ENCODE results near the gene NPAS3. TPM values are rescaled to one million over a fixed set of nuclear protein-coding genes. Genes with fewer than 3 reads are reported as not detected.

The NPAS3 gene
- total RNA-seq, 2 donors from 2014 or later, result 0.33 to 0.78 TPM

DNA sequence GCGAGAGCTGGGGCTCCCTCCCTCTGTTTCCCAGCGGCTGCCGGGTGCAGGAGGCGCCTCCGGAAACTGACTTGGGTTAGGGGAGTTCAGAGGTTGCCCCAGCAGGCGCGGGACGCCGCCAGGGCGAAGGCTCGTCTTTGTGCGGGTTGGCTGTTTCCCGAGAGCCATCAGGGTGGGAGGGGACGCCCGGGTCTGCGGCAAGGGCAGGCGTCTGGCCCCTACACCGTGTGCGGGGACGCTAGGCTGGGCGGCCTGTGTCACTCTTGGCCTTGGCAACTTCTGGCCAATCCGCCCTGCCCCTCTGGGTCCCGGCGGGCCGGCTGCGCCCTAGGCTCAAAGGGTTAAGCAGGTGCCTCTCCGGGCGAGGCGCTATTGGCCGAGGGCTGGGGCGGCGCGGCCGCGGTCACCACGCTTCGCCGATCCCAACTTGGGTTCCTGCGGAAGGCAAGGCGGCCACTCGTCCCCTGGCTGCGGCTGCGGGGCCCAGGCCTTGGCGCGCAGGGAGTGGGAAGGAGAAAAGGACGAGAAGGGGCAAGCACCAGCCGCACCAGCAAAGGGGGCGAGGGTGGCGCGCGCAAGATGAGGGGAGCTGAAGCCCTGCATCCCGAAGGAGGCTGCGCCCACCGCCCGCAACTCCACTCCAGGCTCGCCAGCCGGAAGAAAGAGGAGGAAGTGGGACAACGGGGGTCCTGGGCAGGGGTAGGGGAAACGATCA lies 5.6 kb upstream of the NPAS3 start:
- no peaks in the 10 kb centered on the region for H3K9me3 ChIP-seq
- H3K4me3 ChIP-seq, result peak overlapping the region in 1 of 2 donors; percentile 0
- no peaks in the 10 kb centered on the region for H3K36me3 ChIP-seq (replicated peaks in 1 of 2; ENCODE audit: insufficient read depth in 1 of 2, low read depth in 2 of 2)
- intact Hi-C loops (cut with DNase I), result no loop called here
- ATAC-seq, result peak; percentile 33
- peak; percentile 17 to 34 (median 25) for DNase-seq
- H3K4me1 ChIP-seq, result peaks cover 31% of the 10 kb centered on the region
- WGBS, 2 donors, result 4 to 6% methylated on average over 20 to 59 of the region's 59 CpGs
- no peak overlapping the region for H3K27ac ChIP-seq
- no peak for TF ChIP-seq POLR2A (IDR thresholded peaks at IDR 0.05)
- TF ChIP-seq, protein P1, sequence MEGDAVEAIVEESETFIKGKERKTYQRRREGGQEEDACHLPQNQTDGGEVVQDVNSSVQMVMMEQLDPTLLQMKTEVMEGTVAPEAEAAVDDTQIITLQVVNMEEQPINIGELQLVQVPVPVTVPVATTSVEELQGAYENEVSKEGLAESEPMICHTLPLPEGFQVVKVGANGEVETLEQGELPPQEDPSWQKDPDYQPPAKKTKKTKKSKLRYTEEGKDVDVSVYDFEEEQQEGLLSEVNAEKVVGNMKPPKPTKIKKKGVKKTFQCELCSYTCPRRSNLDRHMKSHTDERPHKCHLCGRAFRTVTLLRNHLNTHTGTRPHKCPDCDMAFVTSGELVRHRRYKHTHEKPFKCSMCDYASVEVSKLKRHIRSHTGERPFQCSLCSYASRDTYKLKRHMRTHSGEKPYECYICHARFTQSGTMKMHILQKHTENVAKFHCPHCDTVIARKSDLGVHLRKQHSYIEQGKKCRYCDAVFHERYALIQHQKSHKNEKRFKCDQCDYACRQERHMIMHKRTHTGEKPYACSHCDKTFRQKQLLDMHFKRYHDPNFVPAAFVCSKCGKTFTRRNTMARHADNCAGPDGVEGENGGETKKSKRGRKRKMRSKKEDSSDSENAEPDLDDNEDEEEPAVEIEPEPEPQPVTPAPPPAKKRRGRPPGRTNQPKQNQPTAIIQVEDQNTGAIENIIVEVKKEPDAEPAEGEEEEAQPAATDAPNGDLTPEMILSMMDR (IDR thresholded peaks at IDR 0.05), result no peak
- peaks cover 0 to 29% of the 10 kb centered on the region in 2 donors for H3K27me3 ChIP-seq

- no peak overlapping the region for H3K27ac ChIP-seq
- DNase-seq (no peak), ATAC-seq (no peak)
- H3K4me1 ChIP-seq, result peaks cover 32% of the 10 kb centered on the region
- TF ChIP-seq, protein P1 (IDR thresholded peaks at IDR 0.05), result peak in 3 of 7 experiments; percentile 9 to 30 (median 24)
- no peak for TF ChIP-seq POLR2A (IDR thresholded peaks at IDR 0.05)
- H3K36me3 ChIP-seq (replicated peaks in 1 of 2; ENCODE audit: insufficient read depth in 1 of 2, low read depth in 2 of 2), result no peaks in the 10 kb centered on the region
- H3K4me3 ChIP-seq, result peak overlapping the region in 1 of 2 donors; percentile 0
- WGBS, 2 donors, result 1% methylated on average over 19 of the region's 19 CpGs
- H3K27me3 ChIP-seq, result peaks cover 0 to 29% of the 10 kb centered on the region in 2 donors
- intact Hi-C loops (cut with DNase I), result no loop called here
- no peaks in the 10 kb centered on the region for H3K9me3 ChIP-seq
Observed at GRCh38 chr14:32933629-32934072, 5.0 kb upstream of the NPAS3 start.

DNA sequence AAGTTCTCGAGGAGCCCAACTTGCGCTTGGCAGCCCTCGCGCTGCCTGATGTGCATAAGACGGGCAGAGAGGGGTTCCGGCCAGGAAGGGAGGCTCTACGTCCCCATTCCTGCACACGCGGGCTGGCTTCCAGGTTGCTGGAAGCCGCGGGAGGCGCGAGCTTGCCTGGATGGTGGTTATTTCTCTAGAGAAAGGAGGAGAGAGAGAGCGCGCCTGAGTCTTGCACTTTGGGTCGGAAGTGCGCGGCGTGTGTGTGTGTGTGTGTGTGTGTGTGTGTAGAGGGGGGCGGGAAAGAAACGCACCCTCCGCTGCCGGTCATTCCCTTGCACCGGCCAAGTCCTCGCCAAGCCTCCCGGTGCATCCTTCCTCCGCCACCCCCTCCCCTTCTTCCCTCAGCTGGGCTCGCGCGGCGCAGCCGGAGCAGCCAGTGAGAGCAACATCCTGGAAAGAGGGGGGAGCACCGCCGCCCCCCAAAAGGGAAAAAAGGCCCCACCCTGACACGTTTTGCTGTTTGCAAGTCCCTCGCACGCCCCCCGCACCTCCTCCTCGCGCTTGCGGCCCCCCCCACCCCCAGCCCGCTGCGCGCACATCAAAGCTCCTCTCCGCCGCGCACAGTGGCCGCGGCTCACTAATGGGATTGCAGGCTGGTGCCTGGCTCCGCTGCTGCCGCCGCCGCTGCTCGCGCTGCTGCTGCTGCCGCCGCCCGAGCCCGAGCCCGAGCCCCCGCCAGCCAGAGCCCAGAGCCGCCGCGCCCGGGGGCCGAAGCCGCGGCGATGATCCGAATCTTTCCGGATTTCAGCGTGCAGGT lies 4.4 kb upstream of the NPAS3 start:
- peak overlapping the region in 1 of 2 donors; percentile 0 for H3K4me3 ChIP-seq
- H3K4me1 ChIP-seq, result peaks cover 32% of the 10 kb centered on the region
- DNase-seq (peak in 3 of 4 donors; percentile 16 to 37 (median 20)), ATAC-seq (no peak)
- no peak overlapping the region for H3K27ac ChIP-seq
- WGBS, 2 donors, result 1 to 2% methylated on average over 44 to 67 of the region's 72 CpGs
- H3K9me3 ChIP-seq, result no peaks in the 10 kb centered on the region
- peaks cover 0 to 29% of the 10 kb centered on the region in 2 donors for H3K27me3 ChIP-seq
- intact Hi-C loops (cut with DNase I), result no loop called here
- TF ChIP-seq, protein P1 (IDR thresholded peaks at IDR 0.05), result no peak
- no peak for TF ChIP-seq POLR2A (IDR thresholded peaks at IDR 0.05)
- H3K36me3 ChIP-seq (replicated peaks in 1 of 2; ENCODE audit: insufficient read depth in 1 of 2, low read depth in 2 of 2), result no peaks in the 10 kb centered on the region

DNA sequence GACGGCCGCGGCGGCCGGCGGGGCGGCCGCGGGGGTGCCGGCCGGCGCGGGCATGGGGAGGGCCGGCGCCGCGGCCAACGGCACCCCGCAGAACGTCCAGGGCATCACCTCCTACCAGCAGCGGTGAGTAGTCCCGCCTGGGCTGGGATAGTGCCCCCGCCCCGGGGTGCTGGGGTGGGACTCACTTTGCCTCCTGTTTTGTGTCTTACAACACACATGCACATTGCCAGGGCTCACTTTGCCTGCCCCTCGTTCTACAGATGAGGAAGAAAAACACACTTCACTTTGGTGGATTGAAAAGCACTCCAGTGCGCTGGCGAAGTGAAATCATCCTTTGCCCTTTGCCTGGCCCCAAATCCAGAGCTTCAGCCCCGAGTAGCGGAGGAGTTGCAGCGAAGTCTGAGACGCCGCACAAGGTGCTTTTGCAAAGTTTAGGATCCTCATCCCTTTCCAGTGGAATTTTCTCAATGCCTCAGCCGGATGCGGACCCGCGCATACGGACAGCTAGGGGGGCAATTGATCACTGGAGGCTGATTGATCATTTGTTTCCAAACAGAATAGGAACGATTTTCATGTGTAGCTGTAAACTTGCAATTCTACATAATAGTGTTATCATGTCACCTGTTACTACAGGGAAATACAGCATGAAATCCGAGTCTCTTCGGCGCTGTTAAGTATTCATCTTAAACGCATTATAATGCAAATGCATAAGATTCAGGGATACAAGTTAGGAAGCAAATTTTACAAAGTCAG lies 3.6 kb upstream of the NPAS3 start:
- no peak for TF ChIP-seq POLR2A (IDR thresholded peaks at IDR 0.05)
- TF ChIP-seq, protein P1 (IDR thresholded peaks at IDR 0.05), result no peak
- ATAC-seq (no peak), DNase-seq (peak in 1 of 4 donors; percentile 12)
- H3K36me3 ChIP-seq (replicated peaks in 1 of 2; ENCODE audit: insufficient read depth in 1 of 2, low read depth in 2 of 2), result no peaks in the 10 kb centered on the region
- 6 to 16% methylated on average over 18 to 28 of the region's 42 CpGs for WGBS, 2 donors
- peaks cover 0 to 29% of the 10 kb centered on the region in 2 donors for H3K27me3 ChIP-seq
- H3K4me1 ChIP-seq, result peaks cover 38% of the 10 kb centered on the region
- intact Hi-C loops (cut with DNase I), result no loop called here
- H3K27ac ChIP-seq, result no peak overlapping the region
- H3K9me3 ChIP-seq, result no peaks in the 10 kb centered on the region
- H3K4me3 ChIP-seq, result no peak overlapping the region
